ENCODE measurements around the gene M1AP.
A peak's percentile ranks its signal among the peaks of the same experiment; 100 is the strongest.
"Not testable (repeated sequence)": the region's sequence is repeated elsewhere in the genome, so short reads cannot be mapped to it uniquely, and the experiment has no call there.

M1AP gene

DNA sequence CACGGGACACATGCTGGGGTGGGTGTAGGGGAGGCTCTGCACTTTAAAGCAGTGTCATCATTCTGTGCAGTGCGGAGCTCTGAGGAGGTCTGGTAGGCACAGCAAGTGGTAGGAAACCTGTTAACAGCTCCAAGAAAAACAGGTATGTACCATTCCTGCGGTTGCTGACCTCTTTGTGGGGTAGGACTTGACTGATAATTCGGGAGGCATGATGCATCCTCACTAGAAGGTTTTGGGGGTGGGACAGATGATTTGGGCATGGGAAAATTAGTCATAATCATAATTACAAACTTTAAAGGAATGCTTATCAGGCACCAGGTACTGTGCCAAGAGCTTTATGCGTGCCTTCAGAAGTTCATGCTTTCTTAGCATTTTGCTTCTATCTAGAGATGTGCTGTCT, 83.9 kb downstream of the M1AP start:
- TF ChIP-seq, protein P1, sequence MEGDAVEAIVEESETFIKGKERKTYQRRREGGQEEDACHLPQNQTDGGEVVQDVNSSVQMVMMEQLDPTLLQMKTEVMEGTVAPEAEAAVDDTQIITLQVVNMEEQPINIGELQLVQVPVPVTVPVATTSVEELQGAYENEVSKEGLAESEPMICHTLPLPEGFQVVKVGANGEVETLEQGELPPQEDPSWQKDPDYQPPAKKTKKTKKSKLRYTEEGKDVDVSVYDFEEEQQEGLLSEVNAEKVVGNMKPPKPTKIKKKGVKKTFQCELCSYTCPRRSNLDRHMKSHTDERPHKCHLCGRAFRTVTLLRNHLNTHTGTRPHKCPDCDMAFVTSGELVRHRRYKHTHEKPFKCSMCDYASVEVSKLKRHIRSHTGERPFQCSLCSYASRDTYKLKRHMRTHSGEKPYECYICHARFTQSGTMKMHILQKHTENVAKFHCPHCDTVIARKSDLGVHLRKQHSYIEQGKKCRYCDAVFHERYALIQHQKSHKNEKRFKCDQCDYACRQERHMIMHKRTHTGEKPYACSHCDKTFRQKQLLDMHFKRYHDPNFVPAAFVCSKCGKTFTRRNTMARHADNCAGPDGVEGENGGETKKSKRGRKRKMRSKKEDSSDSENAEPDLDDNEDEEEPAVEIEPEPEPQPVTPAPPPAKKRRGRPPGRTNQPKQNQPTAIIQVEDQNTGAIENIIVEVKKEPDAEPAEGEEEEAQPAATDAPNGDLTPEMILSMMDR (conservative IDR thresholded peaks at IDR 0.05; ENCODE audit: control insufficient read depth, insufficient read depth, low read depth, low read length): no peak
- peak; percentile 56 for DNase-seq (ENCODE audit: low read depth)
- H3K4me3 ChIP-seq (ENCODE audit: control insufficient read depth, low read depth, low read length): no peak overlapping the region

DNA sequence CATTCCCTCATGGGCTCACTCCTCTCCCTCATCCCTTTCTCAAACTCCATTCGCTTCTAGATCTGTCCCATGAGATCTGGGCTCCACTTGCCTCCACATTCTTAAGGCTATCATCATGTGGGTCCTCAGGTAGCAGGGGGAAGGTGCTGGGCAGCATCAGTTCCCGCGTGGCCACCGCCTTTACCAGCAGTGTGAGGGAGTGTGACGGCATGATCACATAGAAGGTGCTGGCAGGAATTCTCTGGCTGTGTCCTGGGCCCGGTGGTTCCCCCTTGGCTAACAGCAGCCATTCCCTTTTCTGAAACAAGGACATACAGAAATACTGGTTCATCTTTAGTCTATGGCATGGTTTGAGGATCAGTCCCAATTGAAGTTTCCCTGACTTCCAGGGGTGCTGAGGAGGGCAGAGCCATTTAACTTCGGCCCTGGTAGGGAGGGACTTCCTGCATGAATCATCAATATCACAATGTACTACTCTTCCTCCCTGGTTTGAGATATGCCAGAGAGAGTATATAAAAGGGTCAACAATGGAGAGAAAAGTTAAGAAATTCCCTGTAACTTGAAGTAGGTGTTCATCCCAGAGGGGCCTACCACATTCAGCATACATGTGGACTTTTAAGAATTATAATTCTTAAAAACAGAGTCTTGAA, 85.9 kb downstream of the M1AP start:
- DNase-seq (ENCODE audit: low read depth): no peak
- TF ChIP-seq, protein P1 (conservative IDR thresholded peaks at IDR 0.05; ENCODE audit: control insufficient read depth, insufficient read depth, low read depth, low read length): no peak
- H3K4me3 ChIP-seq (ENCODE audit: control insufficient read depth, low read depth, low read length): no peak overlapping the region

DNA sequence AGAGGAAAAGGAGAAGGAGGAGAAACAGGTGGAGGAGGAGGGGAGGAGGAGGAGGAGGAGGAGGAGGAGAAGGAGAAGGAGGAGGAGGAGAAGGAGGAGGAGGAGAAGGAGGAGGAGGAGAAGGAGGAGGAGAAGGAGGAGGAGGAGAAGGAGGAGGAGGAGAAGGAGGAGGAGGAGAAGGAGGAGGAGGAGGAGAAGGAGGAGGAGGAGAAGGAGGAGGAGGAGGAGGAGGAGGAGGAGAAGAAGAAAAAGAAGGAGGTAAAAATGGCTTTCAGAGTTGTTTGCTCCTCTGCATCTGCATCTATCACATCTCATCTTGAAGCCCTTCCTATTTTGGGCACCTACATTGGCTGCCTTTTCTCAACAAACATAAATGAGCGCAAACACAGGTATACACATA, 87.1 kb downstream of the M1AP start:
- DNase-seq (ENCODE audit: low read depth): not testable (repeated sequence)

DNA sequence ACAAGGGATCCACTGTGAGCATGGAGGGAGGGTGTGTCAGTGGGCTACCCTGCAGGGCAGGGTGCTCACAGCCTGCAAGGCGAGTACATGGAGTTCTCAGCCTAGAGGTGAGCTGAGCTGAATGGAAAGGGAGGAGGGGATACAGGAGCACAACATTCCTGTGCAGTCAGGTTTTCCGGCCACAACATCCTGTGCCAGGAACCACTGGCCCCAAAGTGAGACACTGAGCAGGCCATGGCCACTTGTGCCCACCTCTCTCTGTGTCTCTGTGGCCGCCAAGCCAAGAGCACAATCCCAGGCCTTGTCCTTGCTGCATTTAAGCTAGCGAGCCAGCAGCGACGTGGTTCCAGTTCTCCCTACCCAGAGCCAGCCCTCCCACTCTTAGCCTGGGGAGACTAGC, 87.5 kb downstream of the M1AP start:
- TF ChIP-seq, protein P1 (conservative IDR thresholded peaks at IDR 0.05; ENCODE audit: control insufficient read depth, insufficient read depth, low read depth, low read length): no peak
- no peak for DNase-seq (ENCODE audit: low read depth)
- H3K4me3 ChIP-seq (ENCODE audit: control insufficient read depth, low read depth, low read length): no peak overlapping the region

More for the DNA sequence above, 87.1 kb downstream of the M1AP start:
- H3K4me3 ChIP-seq (ENCODE audit: control insufficient read depth, low read depth, low read length): not testable (repeated sequence)

DNA sequence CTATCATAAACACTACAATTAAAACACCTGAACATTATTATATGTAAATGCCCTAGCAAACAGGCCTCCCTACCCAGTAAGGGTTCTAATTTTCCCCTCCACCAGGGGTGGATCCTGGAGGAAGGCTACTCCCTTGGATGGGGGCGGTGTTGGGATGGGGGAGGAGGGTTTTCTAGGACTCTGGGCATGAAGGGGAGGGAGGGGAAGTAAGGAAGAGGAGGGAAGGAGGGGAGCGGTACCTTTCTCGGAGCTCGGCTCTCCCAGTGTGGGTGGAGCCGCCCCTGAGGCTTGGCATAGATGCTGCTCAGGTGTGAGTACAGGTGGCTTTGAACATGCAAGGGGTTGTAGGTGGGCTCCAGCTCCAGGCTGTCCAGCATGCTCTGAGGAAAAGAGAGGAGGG, 88.2 kb downstream of the M1AP start:
- TF ChIP-seq, protein P1 (conservative IDR thresholded peaks at IDR 0.05; ENCODE audit: control insufficient read depth, insufficient read depth, low read depth, low read length): no peak
- no peak overlapping the region for H3K4me3 ChIP-seq (ENCODE audit: control insufficient read depth, low read depth, low read length)
- no peak for DNase-seq (ENCODE audit: low read depth)

DNA sequence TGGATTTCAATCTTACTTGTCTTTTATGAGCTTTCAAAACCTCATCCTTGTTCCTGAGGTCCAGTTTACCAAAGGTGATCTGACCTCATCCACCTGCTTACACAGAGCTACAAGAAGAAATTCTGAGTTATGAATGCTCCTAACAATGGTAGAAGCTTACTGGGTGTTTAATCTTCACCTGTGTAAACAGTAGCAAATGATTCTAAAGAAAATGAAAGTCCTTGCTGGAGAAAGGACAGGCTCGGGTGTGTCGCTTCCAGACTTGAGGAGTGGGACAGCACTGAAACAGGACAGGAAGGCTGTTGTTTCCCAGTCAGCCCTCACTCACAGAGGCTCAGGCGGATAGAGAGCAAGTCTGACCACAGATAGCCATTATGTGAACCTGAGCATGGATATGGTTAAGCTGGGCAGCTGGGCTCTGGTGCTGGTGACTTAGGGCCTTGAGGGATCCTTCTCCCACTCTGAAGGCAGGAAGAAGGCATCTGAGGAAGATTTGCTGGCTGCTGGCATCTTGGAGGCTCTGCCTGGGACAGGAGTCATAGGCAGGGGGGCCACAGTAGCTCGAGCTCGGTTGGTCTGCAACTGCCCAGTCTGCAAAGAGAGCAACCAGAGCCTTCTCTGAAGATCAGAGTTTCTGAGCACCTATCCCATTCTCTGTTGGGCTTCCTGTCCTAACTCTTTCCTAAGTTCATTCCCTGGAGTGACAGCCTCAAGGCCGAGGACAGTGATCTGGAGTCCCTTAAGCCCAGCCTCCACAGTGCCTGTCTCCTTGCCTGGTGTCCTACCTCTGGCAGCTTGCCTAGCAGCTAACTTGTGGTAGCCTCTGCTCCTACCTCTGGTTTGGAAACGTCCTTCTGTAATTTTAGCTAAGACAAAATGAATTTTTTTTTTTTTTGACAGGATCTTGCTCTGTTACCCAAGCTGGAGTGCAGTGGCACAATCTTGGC, 89.6 kb downstream of the M1AP start:
- H3K4me3 ChIP-seq (ENCODE audit: control insufficient read depth, low read depth, low read length): no peak overlapping the region

More for the DNA sequence above, 89.6 kb downstream of the M1AP start:
- DNase-seq (ENCODE audit: low read depth): no peak
- TF ChIP-seq, protein P1 (conservative IDR thresholded peaks at IDR 0.05; ENCODE audit: control insufficient read depth, insufficient read depth, low read depth, low read length): no peak
